Endothelial cell of umbilical vein (primary cell): ENCODE results near the gene CHST8.

Experiments
- CTCF ChIP-seq, 2 donors: IDR thresholded peaks; 1 replicate in 1 of 2; 2 replicates in 1 of 2; pipeline ENCODE4 v1.5.1; 2011; ENCODE audit warnings: low read length in 2 of 2, mild to moderate bottlenecking in 2 of 2, moderate library complexity in 2 of 2, control low read depth in 1 of 2, inconsistent platforms in 1 of 2, low read depth in 1 of 2; ENCODE audit not compliant: insufficient read depth in 1 of 2; ENCODE audit errors: extremely low read depth in 1 of 2
- EZH2 ChIP-seq: IDR thresholded peaks from 2 replicates; pipeline ENCODE4 v1.6.1; 2012; ENCODE audit warnings: borderline replicate concordance, low read depth, mild to moderate bottlenecking, moderate library complexity, low read length, inconsistent platforms; ENCODE audit not compliant: severe bottlenecking
- GATA2 ChIP-seq: IDR thresholded peaks from 2 replicates; pipeline ENCODE4 v1.7.0; 2011; ENCODE audit warnings: low read depth, mild to moderate bottlenecking, moderate library complexity, mixed read lengths, low read length; ENCODE audit not compliant: insufficient read length, insufficient read depth
- MAX ChIP-seq: IDR thresholded peaks from 2 replicates; pipeline ENCODE4 v1.6.1; 2011; ENCODE audit not compliant: insufficient read depth, insufficient read length
- POLR2A ChIP-seq: IDR thresholded peaks from 2 replicates; pipeline ENCODE4 v1.6.1; 2012; ENCODE audit warnings: low read depth, mild to moderate bottlenecking, control low read depth, low read length
- POLR2AphosphoS5 ChIP-seq: IDR thresholded peaks from 2 replicates; pipeline ENCODE4 v1.6.1; 2012; ENCODE audit warnings: low read depth, mild to moderate bottlenecking, control low read depth, low read length, moderate library complexity; ENCODE audit not compliant: insufficient read depth

GRCh38 chr19:33689138-33689746, 67.5 kb downstream of the CHST8 start:
- TF ChIP-seq CTCF (IDR thresholded peaks at IDR 0.05; ENCODE audit: extremely low read depth in 1 of 2, insufficient read depth in 1 of 2, low read depth in 1 of 2, low read length in 2 of 2) (no peak), EZH2 (no peak), POLR2A (no peak), GATA2 (no peak), POLR2AphosphoS5 (no peak), MAX (no peak)
